K562 (cell line): ENCODE results near the gene AMOTL1. TPM values are rescaled to one million over a fixed set of nuclear protein-coding genes. Genes with fewer than 3 reads are reported as not detected.

Experiments used
- ATAC-seq: fragments of 200-7000 bp; cut with Tn5 transposase; 3 replicates; pipeline ENCODE4 v1.9.1; 2020; ENCODE audit warnings: moderate library complexity
- BruUV-seq: library from RNA; stranded (reverse); fragments of 400-500 nt; replicated peaks from 2 replicates; lab custom pipeline; 2021; lab: Mats Ljungman, UMichigan
- CTCF ChIA-PET: fragments of 300-600 bp; formaldehyde crosslinking; extraction: SDS; loops from one replicate; lab custom pipeline; 2021; ENCODE audit warnings: low intra/inter-chr PET ratio; lab: Yijun Ruan, JAX
- POLR2A ChIA-PET: fragments of 300-600, 350-650 bp; sonication (Branson Sonifier 250); formaldehyde crosslinking; extraction: SDS; loops from one replicate; lab custom pipeline; 2021; ENCODE audit warnings: antibody characterized with exemption, inconsistent platforms; lab: Yijun Ruan, JAX
- DNase-seq, 4 experiments: peaks; one replicate each; pipeline versions ENCODE4 v3.0.0 to v3.0.0-alpha.2; 2011 to 2018; ENCODE audit warnings: low spot score in 3 of 4, mixed read lengths in 3 of 4; ENCODE audit errors: extremely low read depth in 1 of 4
- FAIRE-seq: peaks from 2 replicates; lab custom pipeline; 2011; peaks lifted over from hg19 to GRCh38; lab: Jason Lieb, UNC
- H2AFZ ChIP-seq: 2 replicates; pipeline ENCODE4 v1.6.0; 2011; ENCODE audit warnings: low read depth, low read length, control low read depth, inconsistent platforms
- H3K27ac ChIP-seq: fragments of 200-600 bp; 3 replicates; pipeline ENCODE4 v1.8.0; 2011; ENCODE audit warnings: low read depth, mild to moderate bottlenecking, control low read depth, inconsistent platforms, low read length, moderate library complexity, mixed read lengths; ENCODE audit errors: extremely low read depth
- H3K27me3 ChIP-seq, 2 experiments: fragments of 300-600 bp in 1 of 2; 2 replicates in 1 of 2; 3 replicates in 1 of 2; pipeline versions ENCODE4 v1.6.0 to v1.8.0; 2011; ENCODE audit warnings: inconsistent platforms in 2 of 2, low read length in 2 of 2, mild to moderate bottlenecking in 1 of 2, mixed read lengths in 1 of 2, moderate library complexity in 1 of 2; ENCODE audit not compliant: control insufficient read depth in 2 of 2, insufficient read depth in 2 of 2
- H3K36me3 ChIP-seq: fragments of 300-600 bp; 3 replicates; pipeline ENCODE4 v1.8.0; 2011; ENCODE audit warnings: mild to moderate bottlenecking, low read length, inconsistent platforms; ENCODE audit not compliant: control insufficient read depth, insufficient read depth
- H3K4me1 ChIP-seq, 2 experiments: fragments of 200-600 bp in 1 of 2; replicated peaks in 1 of 2; 2 replicates in 1 of 2; 3 replicates in 1 of 2; pipeline versions ENCODE4 v1.5.1 to v1.8.0; 2011; ENCODE audit warnings: inconsistent platforms in 2 of 2, low read length in 2 of 2, mild to moderate bottlenecking in 1 of 2, mixed read lengths in 1 of 2, moderate library complexity in 1 of 2; ENCODE audit not compliant: control insufficient read depth in 2 of 2, insufficient read depth in 2 of 2
- H3K4me2 ChIP-seq: 2 replicates; pipeline ENCODE4 v1.6.1; 2011; ENCODE audit warnings: low read length, control low read depth, inconsistent platforms, mixed read lengths; ENCODE audit not compliant: insufficient read depth
- H3K4me3 ChIP-seq: fragments of 200-600 bp; sonication (generic), shearing (Covaris generic); 2 replicates; pipeline ENCODE4 v1.5.1; 2016; ENCODE audit warnings: control low read depth, inconsistent platforms
- H3K79me2 ChIP-seq: fragments of 200-600 bp; 3 replicates; pipeline ENCODE4 v1.8.0; 2011; ENCODE audit warnings: low read length, inconsistent platforms; ENCODE audit not compliant: control insufficient read depth, insufficient read depth
- H3K9ac ChIP-seq, 2 experiments: 2 replicates each; pipeline versions ENCODE4 v1.6.0 to v1.6.1; 2011; ENCODE audit warnings: low read depth in 2 of 2, low read length in 2 of 2, control low read depth in 1 of 2, inconsistent platforms in 1 of 2, mild to moderate bottlenecking in 1 of 2, mixed read lengths in 1 of 2; ENCODE audit not compliant: insufficient read depth in 1 of 2
- H3K9me1 ChIP-seq: one replicate; pipeline ENCODE4 v1.6.0; 2011; ENCODE audit warnings: inconsistent platforms, mild to moderate bottlenecking, low read length, moderate library complexity; ENCODE audit not compliant: control insufficient read depth, insufficient read depth
- H3K9me3 ChIP-seq: replicated peaks from 2 replicates; pipeline ENCODE4 v1.5.1; 2011; ENCODE audit warnings: low read depth, low read length, inconsistent platforms; ENCODE audit not compliant: control insufficient read depth, insufficient read depth
- H4K20me1 ChIP-seq: replicated peaks from 2 replicates; pipeline ENCODE4 v1.6.1; 2011; ENCODE audit warnings: low read length, inconsistent platforms, mixed read lengths; ENCODE audit not compliant: control insufficient read depth, insufficient read depth
- BHLHE40 ChIP-seq: IDR thresholded peaks from 2 replicates; pipeline ENCODE4 v1.6.1; 2011; ENCODE audit warnings: low read length, improper control_type of control experiment
- NFRKB ChIP-seq: fragments of 450-650 bp; IDR thresholded peaks from 2 replicates; pipeline ENCODE4 v1.6.1; 2016; ENCODE audit warnings: low read depth
- PTTG1 ChIP-seq: fragments of 450-650 bp; IDR thresholded peaks from 2 replicates; pipeline ENCODE4 v1.6.1; 2016; ENCODE audit warnings: low read depth, mild to moderate bottlenecking, missing genetic modification characterization, missing compliant biosample characterization
- SRF ChIP-seq, 2 experiments: fragments of 250-450, 450-650 bp in 1 of 2; sonication (Bioruptor Pico) in 1 of 2; sonication (generic) in 1 of 2; formaldehyde crosslinking; IDR thresholded peaks; 2 replicates each; pipeline versions ENCODE4 v1.5.0 to v1.5.1; 2020 to 2022; ENCODE audit warnings: mild to moderate bottlenecking in 1 of 2, missing genetic modification reagents in 1 of 2
- TAF15 ChIP-seq: fragments of 200-400 bp; formaldehyde crosslinking; IDR thresholded peaks from 2 replicates; pipeline ENCODE4 v1.6.1; 2017; ENCODE audit warnings: mild to moderate bottlenecking, low read depth, low read length, moderate library complexity
- TEAD2 ChIP-seq: fragments of 450-650 bp; IDR thresholded peaks from 2 replicates; pipeline ENCODE4 v1.6.1; 2016; ENCODE audit warnings: missing genetic modification characterization, control low read depth, missing compliant biosample characterization
- ZBTB7A ChIP-seq: IDR thresholded peaks from 2 replicates; pipeline ENCODE4 v1.6.1; 2011; ENCODE audit warnings: low read depth, mild to moderate bottlenecking, low read length, moderate library complexity, borderline replicate concordance; ENCODE audit not compliant: control insufficient read depth
- ZNF197 ChIP-seq: fragments of 200-800 bp; sonication (Bioruptor generic); IDR thresholded peaks from 2 replicates; pipeline ENCODE4 v1.6.1; 2016; ENCODE audit warnings: low read depth, missing genetic modification characterization, missing compliant biosample characterization
- in situ Hi-C: fragments of 300-500 bp; cut with MboI; formaldehyde crosslinking; loops from 4 replicates; pipeline ENCODE4 v1.15.0; 2018; ENCODE audit warnings: inconsistent platforms, mixed read lengths
- intact Hi-C: fragments of 100-400 bp; cut with micrococcal nuclease; formaldehyde crosslinking; loops from 2 replicates; pipeline ENCODE4 v1.14.2; 2022
- polyA plus RNA-seq, 8 experiments: library from polyadenylated mRNA; depleted of rRNA in 4 of 8; stranded (reverse) in 5 of 8; unstranded in 3 of 8; fragments of >200 nt; fragmentation: Nextera tagmentation in 2 of 8; fragmentation: Illumina TruSeq in 1 of 8; extraction: Ambion mirVana in 2 of 8; extraction: Trizol in 1 of 8; gene quantifications; 2 replicates each; pipeline versions ENCODE4 v1.2.1 to v1.2.3, GENCODE V29; 2011 to 2014; ENCODE audit warnings: inconsistent platforms in 1 of 8, missing spikeins in 1 of 8
- total RNA-seq, 7 experiments: library from RNA; depleted of rRNA in 6 of 7; stranded (reverse); fragments of >200 nt in 6 of 7; fragmentation: Illumina TruSeq in 2 of 7; extraction: Trizol in 2 of 7; gene quantifications; 2 replicates each; pipeline versions ENCODE4 v1.2.1 to v1.2.3, GENCODE V29; 2011 to 2021; ENCODE audit warnings: low replicate concordance in 1 of 7
- TF ChIP-seq, protein P1 (sequence below), 3 experiments: fragments of 200-800 bp in 1 of 3; sonication (Bioruptor generic) in 1 of 3; sonication (generic) in 1 of 3; formaldehyde crosslinking in 1 of 3; IDR thresholded peaks; 2 replicates each; pipeline versions ENCODE4 v1.6.1 to v1.8.0; 2016 to 2022; ENCODE audit warnings: mild to moderate bottlenecking in 2 of 3, missing compliant biosample characterization in 2 of 3, missing genetic modification characterization in 2 of 3, missing genetic modification reagents in 1 of 3

AMOTL1 gene
- total and polyA plus RNA-seq, 9 of the 15 experiments (the other 6 are each of a cell fraction or from before 2014, with no cell fraction given), result 4.0 to 35.4 (median 14.0) TPM

DNA sequence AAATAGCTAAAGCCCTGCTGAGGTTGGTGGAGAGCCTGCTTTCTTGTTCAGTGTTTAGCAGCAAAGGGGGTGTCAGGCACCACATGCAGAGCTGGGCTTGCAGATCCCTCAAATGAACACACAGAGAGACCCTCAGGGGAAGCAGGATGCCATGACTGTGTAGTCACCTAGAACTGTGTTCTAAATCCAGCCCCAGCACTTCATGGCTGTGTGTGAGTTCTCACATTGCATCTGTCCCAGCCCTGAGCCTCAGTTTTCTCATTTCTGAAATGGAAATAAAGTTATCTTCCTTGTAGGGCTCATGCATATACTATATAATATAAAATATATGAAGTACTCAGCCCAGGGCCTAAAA is 158.1 kb downstream of the AMOTL1 start:
- Histone ChIP-seq H3K4me2 (no peak overlapping the region), H3K9me1 (no peaks in the 10 kb centered on the region), H3K9me3 (0 out of 2 replicates have a peak, but pooled peaks cover 3% of the 10 kb centered on the region), H3K9ac (no peak overlapping the region), H3K4me3 (no peak overlapping the region), H2AFZ (no peak overlapping the region), H3K27me3 (peaks cover 3 to 8% of the 10 kb centered on the region in 2 experiments; a peak in 3 of 5 replicates), H3K27ac (no peak overlapping the region), H3K4me1 (no peaks in the 10 kb centered on the region; a peak in 1 of 5 replicates), H3K36me3 (no peaks in the 10 kb centered on the region), H3K79me2 (no peaks in the 10 kb centered on the region), H4K20me1 (no peaks in the 10 kb centered on the region)
- no peak for DNase-seq
- no TSS peak for BruUV-seq
- in situ Hi-C loops (no loop called here), intact Hi-C loops (no loop called here)
- ATAC-seq, result no peak
- ChIA-PET POLR2A (interaction anchor here (1.1 kb wide), 1 partner anchor 32 kb away, joined by 3 read pairs; no protein-coding TSS in a partner anchor), CTCF (no interaction called here)
- TF ChIP-seq NFRKB, result no peak
- TF ChIP-seq ZNF197 (CRISPR knock-in tag), result no peak
- TF ChIP-seq PTTG1 (tag), result no peak
- TF ChIP-seq, protein P1, sequence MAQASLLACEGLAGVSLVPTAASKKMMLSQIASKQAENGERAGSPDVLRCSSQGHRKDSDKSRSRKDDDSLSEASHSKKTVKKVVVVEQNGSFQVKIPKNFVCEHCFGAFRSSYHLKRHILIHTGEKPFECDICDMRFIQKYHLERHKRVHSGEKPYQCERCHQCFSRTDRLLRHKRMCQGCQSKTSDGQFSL (CRISPR knock-in tag; IDR thresholded peaks at IDR 0.05), result no peak
- TF ChIP-seq, protein P1 (tag; IDR thresholded peaks at IDR 0.05), result no peak
- no peak for TF ChIP-seq SRF (CRISPR knock-in tag; IDR thresholded peaks at IDR 0.05)
- TF ChIP-seq BHLHE40, result no peak
- no peak for TF ChIP-seq TEAD2
- no peak for TF ChIP-seq TAF15
- TF ChIP-seq ZBTB7A, result no peak
- no peak for FAIRE-seq

Other genes with a start within 250 kb of the AMOTL1 start
- gene FUT4, start 224.4 kb upstream of the AMOTL1 start, total RNA-seq (2014; rRNA removed), result 6.4 and 6.9 TPM in 2 replicates
- gene FUT4, start 224.4 kb upstream of the AMOTL1 start, total RNA-seq (2014; rRNA removed; fragmentation: Illumina TruSeq; extraction: Trizol), result 4.9 and 5.2 TPM in 2 replicates
- gene FUT4, start 224.4 kb upstream of the AMOTL1 start, total RNA-seq (2015; rRNA removed; fragmentation: Illumina TruSeq; extraction: Trizol), result 5.9 and 6.0 TPM in 2 replicates
- gene FUT4, start 224.4 kb upstream of the AMOTL1 start, total RNA-seq (2021), result 8.7 and 8.9 TPM in 2 replicates
- gene FUT4, start 224.4 kb upstream of the AMOTL1 start, polyA plus RNA-seq (2011; rRNA removed), result 3.7 and 4.7 TPM in 2 replicates
- 5.0 and 5.5 TPM in 2 replicates for gene FUT4, start 224.4 kb upstream of the AMOTL1 start, polyA plus RNA-seq (2014; fragmentation: Illumina TruSeq; extraction: Trizol)
- 1 to 10 TPM; 1.1 to 1.4 TPM for gene FUT4, start 224.4 kb upstream of the AMOTL1 start, polyA plus RNA-seq (2014; fragmentation: Nextera tagmentation; extraction: Ambion mirVana)
- gene FUT4, start 224.4 kb upstream of the AMOTL1 start, polyA plus RNA-seq (2014; rRNA removed), result 5.4 and 5.7 TPM in 2 replicates
- 9.5 and 10.9 TPM in 2 replicates for gene PIWIL4, start 201.0 kb upstream of the AMOTL1 start, total RNA-seq (2014; rRNA removed)
- gene PIWIL4, start 201.0 kb upstream of the AMOTL1 start, total RNA-seq (2014; rRNA removed; fragmentation: Illumina TruSeq; extraction: Trizol), result 14.9 and 16.0 TPM in 2 replicates
- gene PIWIL4, start 201.0 kb upstream of the AMOTL1 start, total RNA-seq (2015; rRNA removed; fragmentation: Illumina TruSeq; extraction: Trizol), result 12.9 and 13.6 TPM in 2 replicates
- gene PIWIL4, start 201.0 kb upstream of the AMOTL1 start, total RNA-seq (2021), result 10.2 and 10.5 TPM in 2 replicates
- 1.5 and 6.3 TPM in 2 replicates for gene PIWIL4, start 201.0 kb upstream of the AMOTL1 start, polyA plus RNA-seq (2011; rRNA removed)
- 15.5 and 17.0 TPM in 2 replicates for gene PIWIL4, start 201.0 kb upstream of the AMOTL1 start, polyA plus RNA-seq (2014; fragmentation: Illumina TruSeq; extraction: Trizol)
- gene PIWIL4, start 201.0 kb upstream of the AMOTL1 start, polyA plus RNA-seq (2014; fragmentation: Nextera tagmentation; extraction: Ambion mirVana), result 10 to 100 TPM in 1 of 2 experiments, 1 to 10 TPM in 1; 8.4 to 10.8 TPM
- 13.5 and 16.5 TPM in 2 replicates for gene PIWIL4, start 201.0 kb upstream of the AMOTL1 start, polyA plus RNA-seq (2014; rRNA removed)
- 47.3 and 61.6 TPM in 2 replicates for gene CWC15, start 205.2 kb downstream of the AMOTL1 start, total RNA-seq (2014; rRNA removed)
- gene CWC15, start 205.2 kb downstream of the AMOTL1 start, total RNA-seq (2014; rRNA removed; fragmentation: Illumina TruSeq; extraction: Trizol), result 89.2 and 101 TPM in 2 replicates
- 93.9 and 95.8 TPM in 2 replicates for gene CWC15, start 205.2 kb downstream of the AMOTL1 start, total RNA-seq (2015; rRNA removed; fragmentation: Illumina TruSeq; extraction: Trizol)
- 61.6 and 76.0 TPM in 2 replicates for gene CWC15, start 205.2 kb downstream of the AMOTL1 start, total RNA-seq (2021)
- gene CWC15, start 205.2 kb downstream of the AMOTL1 start, polyA plus RNA-seq (2011; rRNA removed), result 64.6 and 74.8 TPM in 2 replicates
- gene CWC15, start 205.2 kb downstream of the AMOTL1 start, polyA plus RNA-seq (2014; fragmentation: Illumina TruSeq; extraction: Trizol), result 80.4 and 96.8 TPM in 2 replicates
- gene CWC15, start 205.2 kb downstream of the AMOTL1 start, polyA plus RNA-seq (2014; fragmentation: Nextera tagmentation; extraction: Ambion mirVana), result 100 to 1,000 TPM; 128 to 168 TPM
- gene CWC15, start 205.2 kb downstream of the AMOTL1 start, polyA plus RNA-seq (2014; rRNA removed), result 63.2 and 65.9 TPM in 2 replicates
- gene KDM4D, start 205.4 kb downstream of the AMOTL1 start, total RNA-seq (2014; rRNA removed), result 0.50 and 0.65 TPM in 2 replicates
- gene KDM4D, start 205.4 kb downstream of the AMOTL1 start, total RNA-seq (2014; rRNA removed; fragmentation: Illumina TruSeq; extraction: Trizol), result 0.40 and 0.73 TPM in 2 replicates
- 0.49 and 0.54 TPM in 2 replicates for gene KDM4D, start 205.4 kb downstream of the AMOTL1 start, total RNA-seq (2015; rRNA removed; fragmentation: Illumina TruSeq; extraction: Trizol)
- gene KDM4D, start 205.4 kb downstream of the AMOTL1 start, total RNA-seq (2021), result 0.74 and 1.1 TPM in 2 replicates
- 0.59 and 0.81 TPM in 2 replicates for gene KDM4D, start 205.4 kb downstream of the AMOTL1 start, polyA plus RNA-seq (2011; rRNA removed)
- 0.70 and 0.94 TPM in 2 replicates for gene KDM4D, start 205.4 kb downstream of the AMOTL1 start, polyA plus RNA-seq (2014; fragmentation: Illumina TruSeq; extraction: Trizol)
- under 1 TPM; 0.34 to 0.39 TPM for gene KDM4D, start 205.4 kb downstream of the AMOTL1 start, polyA plus RNA-seq (2014; fragmentation: Nextera tagmentation; extraction: Ambion mirVana)
- 0.48 and 0.59 TPM in 2 replicates for gene KDM4D, start 205.4 kb downstream of the AMOTL1 start, polyA plus RNA-seq (2014; rRNA removed)